Stimulated activated effector memory CD8-positive, alpha-beta T cell treated with anti-CD3 and anti-CD28 coated beads, Interleukin-12 subunit alpha, Interleukin-12 subunit beta, amount 100 ng/mL, for 72 hours (primary cell): Measurements from ENCODE around the gene HRCT1.
"Not testable (repeated sequence)": the region's sequence is repeated elsewhere in the genome, so short reads cannot be mapped to it uniquely, and the experiment has no call there.

Experiments
- ATAC-seq: fragments of 150-1000 bp; cut with Tn5 transposase; 2 replicates; pipeline ENCODE4 v1.10.0; 2021
- DNase-seq, 2 donors: peaks; one replicate each; pipeline ENCODE4 v3.0.0; 2021 to 2022; ENCODE audit warnings: low spot score in 2 of 2
- H3K27ac Mint-ChIP-seq: one replicate; pipeline ENCODE4 v1.8.0; 2022; ENCODE audit warnings: mild to moderate bottlenecking, mixed read lengths
- H3K36me3 Mint-ChIP-seq: one replicate; pipeline ENCODE4 v1.8.0; 2022; ENCODE audit warnings: mild to moderate bottlenecking, mixed read lengths
- H3K4me1 Mint-ChIP-seq: one replicate; pipeline ENCODE4 v1.8.0; 2022; ENCODE audit warnings: mixed read lengths
- H3K4me3 Mint-ChIP-seq: one replicate; pipeline ENCODE4 v1.8.0; 2022; ENCODE audit warnings: mild to moderate bottlenecking, mixed read lengths
- H3K9me3 Mint-ChIP-seq: one replicate; pipeline ENCODE4 v1.8.0; 2022; ENCODE audit warnings: mixed read lengths

Gene HRCT1

GRCh38 chr9:35907711-35908503 is 1.9 kb downstream of the HRCT1 start:
- no peaks in the 10 kb centered on the region for H3K36me3 Mint-ChIP-seq
- H3K4me3 Mint-ChIP-seq, result no peak overlapping the region
- H3K9me3 Mint-ChIP-seq, result no peaks in the 10 kb centered on the region
- H3K4me1 Mint-ChIP-seq, result peaks cover 22% of the 10 kb centered on the region
- DNase-seq, result peak in 1 of 2 donors; percentile 32
- ATAC-seq, result no peak
- H3K27ac Mint-ChIP-seq, result peak overlapping the region; percentile 59

GRCh38 chr9:35908504-35909125 is 2.6 kb downstream of the HRCT1 start:
- H3K27ac Mint-ChIP-seq, result peak overlapping the region; percentile 84

GRCh38 chr9:35909274-35909673 is 3.3 kb downstream of the HRCT1 start, which contains the start of gene SPAAR:
SPAAR (plus strand) TSS chr9:35909490; CDS start chr9:35910464, 974 bp downstream.
- H3K36me3 Mint-ChIP-seq, result no peaks in the 10 kb centered on the region
- DNase-seq (no peak), ATAC-seq (no peak)
- H3K9me3 Mint-ChIP-seq, result no peaks in the 10 kb centered on the region
- H3K27ac Mint-ChIP-seq, result peak within 1 kb of the TSS; percentile 84
- no peak within 1 kb of the TSS for H3K4me3 Mint-ChIP-seq
- H3K4me1 Mint-ChIP-seq, result peaks cover 22% of the 10 kb centered on the region

More at GRCh38 chr9:35908504-35909125, 2.6 kb downstream of the HRCT1 start:
- H3K36me3 Mint-ChIP-seq, result no peaks in the 10 kb centered on the region
- H3K9me3 Mint-ChIP-seq, result no peaks in the 10 kb centered on the region
- H3K4me1 Mint-ChIP-seq, result peaks cover 22% of the 10 kb centered on the region
- H3K4me3 Mint-ChIP-seq, result no peak overlapping the region
- ATAC-seq (no peak), DNase-seq (peak in 1 of 2 donors; percentile 43)

GRCh38 chr9:35909687-35910612 is 3.9 kb downstream of the HRCT1 start:
- Mint-ChIP-seq H3K36me3 (no peaks in the 10 kb centered on the region), H3K27ac (peak overlapping the region; percentile 67), H3K9me3 (no peaks in the 10 kb centered on the region), H3K4me3 (no peak overlapping the region), H3K4me1 (peaks cover 22% of the 10 kb centered on the region)
- DNase-seq (peak in 1 of 2 donors; percentile 40), ATAC-seq (no peak)

GRCh38 chr9:35910613-35911359 is 4.8 kb downstream of the HRCT1 start:
- DNase-seq, result peak in 1 of 2 donors; percentile 49
- no peaks in the 10 kb centered on the region for H3K36me3 Mint-ChIP-seq
- ATAC-seq, result peak; percentile 38
- peak overlapping the region; percentile 67 for H3K27ac Mint-ChIP-seq
- no peaks in the 10 kb centered on the region for H3K9me3 Mint-ChIP-seq
- no peak overlapping the region for H3K4me3 Mint-ChIP-seq
- peaks cover 22% of the 10 kb centered on the region for H3K4me1 Mint-ChIP-seq

GRCh38 chr9:35911690-35912089 is 5.7 kb downstream of the HRCT1 start:
- H3K27ac Mint-ChIP-seq, result no peak overlapping the region
- no peak overlapping the region for H3K4me3 Mint-ChIP-seq
- no peaks in the 10 kb centered on the region for H3K9me3 Mint-ChIP-seq
- ATAC-seq (no peak), DNase-seq (no peak)
- H3K36me3 Mint-ChIP-seq, result no peaks in the 10 kb centered on the region
- H3K4me1 Mint-ChIP-seq, result peaks cover 22% of the 10 kb centered on the region

GRCh38 chr9:35912791-35913400 is 6.9 kb downstream of the HRCT1 start:
- H3K4me1 Mint-ChIP-seq, result peaks cover 22% of the 10 kb centered on the region
- H3K36me3 Mint-ChIP-seq, result no peaks in the 10 kb centered on the region
- DNase-seq, result no peak
- H3K27ac Mint-ChIP-seq, result no peak overlapping the region
- no peak overlapping the region for H3K4me3 Mint-ChIP-seq
- H3K9me3 Mint-ChIP-seq, result no peaks in the 10 kb centered on the region
- ATAC-seq, result no peak

GRCh38 chr9:35913429-35913828 is 7.4 kb downstream of the HRCT1 start:
- not testable (repeated sequence) for H3K4me3 Mint-ChIP-seq, H3K9me3 Mint-ChIP-seq, DNase-seq, H3K27ac Mint-ChIP-seq, H3K36me3 Mint-ChIP-seq, ATAC-seq
- H3K4me1 Mint-ChIP-seq, result peaks cover 22% of the 10 kb centered on the region

- Mint-ChIP-seq H3K4me1 (peaks cover 17% of the 10 kb centered on the region), H3K4me3 (no peak overlapping the region), H3K9me3 (no peaks in the 10 kb centered on the region), H3K27ac (no peak overlapping the region), H3K36me3 (no peaks in the 10 kb centered on the region)
- ATAC-seq, result peak; percentile 63
- no peak for DNase-seq
These were observed 8.4 kb downstream of the HRCT1 start for GRCh38 chr9:35914301-35914807.

- Mint-ChIP-seq H3K4me3 (no peak overlapping the region), H3K4me1 (peaks cover 6% of the 10 kb centered on the region), H3K36me3 (no peaks in the 10 kb centered on the region), H3K27ac (no peak overlapping the region), H3K9me3 (no peaks in the 10 kb centered on the region)
- no peak for DNase-seq
- ATAC-seq, result no peak
These were observed 9.8 kb downstream of the HRCT1 start for GRCh38 chr9:35915681-35916294.

- Mint-ChIP-seq H3K4me1 (no peaks in the 10 kb centered on the region), H3K9me3 (no peaks in the 10 kb centered on the region), H3K36me3 (no peaks in the 10 kb centered on the region), H3K4me3 (no peak overlapping the region), H3K27ac (peak overlapping the region; percentile 38)
- peak; percentile 25 for ATAC-seq
- no peak for DNase-seq
These were observed 11.3 kb downstream of the HRCT1 start for GRCh38 chr9:35917261-35917660.

GRCh38 chr9:35918780-35919179 is 12.8 kb downstream of the HRCT1 start:
- ATAC-seq, result no peak
- no peaks in the 10 kb centered on the region for H3K9me3 Mint-ChIP-seq
- no peaks in the 10 kb centered on the region for H3K4me1 Mint-ChIP-seq
- no peak overlapping the region for H3K4me3 Mint-ChIP-seq
- DNase-seq, result no peak
- H3K36me3 Mint-ChIP-seq, result no peaks in the 10 kb centered on the region
- no peak overlapping the region for H3K27ac Mint-ChIP-seq

GRCh38 chr9:35919212-35920008 is 13.4 kb downstream of the HRCT1 start:
- Mint-ChIP-seq H3K27ac (no peak overlapping the region), H3K4me3 (no peak overlapping the region), H3K36me3 (no peaks in the 10 kb centered on the region), H3K9me3 (no peaks in the 10 kb centered on the region), H3K4me1 (no peaks in the 10 kb centered on the region)
- DNase-seq, result no peak
- ATAC-seq, result no peak
